PC-9 (cell line): ENCODE data around the gene AKAP7.

Experiments used
- EZH2 ChIP-seq: fragments of 200-600 bp; sonication (generic); IDR thresholded peaks from 2 replicates; pipeline ENCODE4 v1.8.0; 2017; ENCODE audit warnings: antibody characterized with exemption, low read depth
- TF ChIP-seq, protein P1 (sequence below): fragments of 200-600 bp; sonication (generic); conservative IDR thresholded peaks from 2 replicates; pipeline ENCODE4 v1.6.1; 2017; ENCODE audit warnings: mixed run types, antibody characterized with exemption, mild to moderate bottlenecking, moderate library complexity

- TF ChIP-seq, protein P1, sequence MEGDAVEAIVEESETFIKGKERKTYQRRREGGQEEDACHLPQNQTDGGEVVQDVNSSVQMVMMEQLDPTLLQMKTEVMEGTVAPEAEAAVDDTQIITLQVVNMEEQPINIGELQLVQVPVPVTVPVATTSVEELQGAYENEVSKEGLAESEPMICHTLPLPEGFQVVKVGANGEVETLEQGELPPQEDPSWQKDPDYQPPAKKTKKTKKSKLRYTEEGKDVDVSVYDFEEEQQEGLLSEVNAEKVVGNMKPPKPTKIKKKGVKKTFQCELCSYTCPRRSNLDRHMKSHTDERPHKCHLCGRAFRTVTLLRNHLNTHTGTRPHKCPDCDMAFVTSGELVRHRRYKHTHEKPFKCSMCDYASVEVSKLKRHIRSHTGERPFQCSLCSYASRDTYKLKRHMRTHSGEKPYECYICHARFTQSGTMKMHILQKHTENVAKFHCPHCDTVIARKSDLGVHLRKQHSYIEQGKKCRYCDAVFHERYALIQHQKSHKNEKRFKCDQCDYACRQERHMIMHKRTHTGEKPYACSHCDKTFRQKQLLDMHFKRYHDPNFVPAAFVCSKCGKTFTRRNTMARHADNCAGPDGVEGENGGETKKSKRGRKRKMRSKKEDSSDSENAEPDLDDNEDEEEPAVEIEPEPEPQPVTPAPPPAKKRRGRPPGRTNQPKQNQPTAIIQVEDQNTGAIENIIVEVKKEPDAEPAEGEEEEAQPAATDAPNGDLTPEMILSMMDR = no peak
- TF ChIP-seq EZH2 = no peak
These were observed 867 bp upstream of the AKAP7 start for GRCh38 chr6:131134220-131134979.
